Skeletal muscle satellite cell (primary cell): Measurements from ENCODE around the gene UFD1.
"Not testable (repeated sequence)": the region's sequence is repeated elsewhere in the genome, so short reads cannot be mapped to it uniquely, and the experiment has no call there.

ENCODE experiments used
- H3K27me3 ChIP-seq: 2 replicates; pipeline ENCODE4 v1.7.0; 2013; ENCODE audit warnings: low read length; ENCODE audit not compliant: control insufficient read depth, insufficient read depth
- H3K36me3 ChIP-seq: 2 replicates; pipeline ENCODE4 v1.7.0; 2013; ENCODE audit warnings: mild to moderate bottlenecking, control low read depth, low read length; ENCODE audit not compliant: insufficient read depth
- H3K4me1 ChIP-seq: 2 replicates; pipeline ENCODE4 v1.7.0; 2013; ENCODE audit warnings: low read length; ENCODE audit not compliant: control insufficient read depth, insufficient read depth
- H3K4me2 ChIP-seq: 2 replicates; pipeline ENCODE4 v1.7.0; 2013; ENCODE audit warnings: mild to moderate bottlenecking, low read length
- H3K4me3 ChIP-seq: 2 replicates; pipeline ENCODE4 v1.7.0; 2013; ENCODE audit warnings: low read length
- H3K9ac ChIP-seq: 2 replicates; pipeline ENCODE4 v1.7.0; 2013; ENCODE audit warnings: mild to moderate bottlenecking, low read depth, low read length, moderate library complexity
- H3K9me3 ChIP-seq: replicated peaks from 2 replicates; pipeline ENCODE4 v1.7.0; 2013; ENCODE audit warnings: mild to moderate bottlenecking, control low read depth, low read length

Gene UFD1

GRCh38 chr22:19451570-19451969 lies 27.4 kb downstream of the UFD1 start:
- H3K9ac ChIP-seq: no peak overlapping the region
- H3K4me2 ChIP-seq: no peak overlapping the region
- no peak overlapping the region for H3K4me3 ChIP-seq
- no peaks in the 10 kb centered on the region for H3K9me3 ChIP-seq
- no peaks in the 10 kb centered on the region for H3K27me3 ChIP-seq
- peaks cover 57% of the 10 kb centered on the region for H3K36me3 ChIP-seq
- H3K4me1 ChIP-seq: peaks cover 28% of the 10 kb centered on the region

DNA sequence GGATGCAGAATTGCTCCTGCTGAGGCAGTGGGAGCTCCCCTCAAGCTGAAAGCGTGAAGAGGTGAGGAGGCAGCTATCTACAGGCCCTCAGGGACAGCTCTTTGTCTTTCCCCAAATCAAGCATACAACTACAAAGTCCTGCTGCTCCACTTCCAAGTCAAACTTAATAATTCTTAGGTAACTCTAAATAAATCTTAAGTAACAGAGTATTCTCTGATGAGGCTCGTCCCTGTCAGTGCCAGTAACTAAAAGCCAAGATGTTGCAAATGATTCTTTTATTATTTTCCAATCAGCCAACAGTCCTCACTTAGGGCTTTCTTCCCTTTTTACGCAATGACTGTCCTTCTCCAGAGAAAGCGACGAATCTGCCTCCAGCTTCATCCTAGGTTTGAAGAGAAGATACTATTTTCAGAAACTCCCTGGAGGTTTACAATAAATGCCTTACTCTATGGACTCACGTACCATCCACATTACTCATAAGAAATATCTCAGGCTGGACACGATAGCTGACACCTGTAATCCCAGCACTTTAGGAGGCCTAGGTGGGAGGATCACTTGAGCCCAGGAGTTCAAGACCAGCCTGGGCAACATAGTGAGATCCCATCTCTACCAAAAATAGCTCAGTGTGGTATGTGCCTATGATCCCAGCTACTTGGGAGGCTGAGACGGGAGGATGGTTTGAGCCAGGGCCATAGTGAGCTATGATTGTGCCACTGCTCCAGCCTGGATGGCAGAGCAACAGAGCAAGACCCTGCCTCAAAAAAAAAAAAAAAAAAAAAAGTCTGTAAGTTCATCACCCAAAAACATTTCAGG lies 28.4 kb downstream of the UFD1 start:
- Histone ChIP-seq H3K4me1 (peaks cover 24% of the 10 kb centered on the region), H3K36me3 (peaks cover 49% of the 10 kb centered on the region), H3K27me3 (no peaks in the 10 kb centered on the region), H3K4me2 (no peak overlapping the region), H3K9ac (no peak overlapping the region), H3K4me3 (no peak overlapping the region), H3K9me3 (no peaks in the 10 kb centered on the region)

DNA sequence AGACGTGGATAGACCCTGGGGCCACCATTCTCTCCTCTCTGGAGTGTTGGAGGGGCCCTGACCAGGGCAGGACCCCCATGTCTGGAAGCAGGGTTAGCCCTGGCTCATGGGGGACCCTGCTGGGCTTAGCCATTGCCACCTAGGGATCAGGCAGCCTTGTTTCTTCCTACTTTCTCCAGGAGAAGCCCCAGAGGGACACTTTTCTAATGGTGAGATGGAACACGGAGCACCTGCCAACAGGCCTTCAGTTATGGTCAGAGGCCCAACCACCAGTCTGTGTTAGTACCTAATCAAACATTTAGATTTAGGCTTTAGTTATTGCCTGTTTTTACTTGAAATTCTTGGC lies 29.6 kb downstream of the UFD1 start:
- Histone ChIP-seq H3K36me3 (peaks cover 40% of the 10 kb centered on the region), H3K27me3 (no peaks in the 10 kb centered on the region), H3K4me1 (peaks cover 20% of the 10 kb centered on the region)

GRCh38 chr22:19448739-19449421 lies 30.1 kb downstream of the UFD1 start:
- Histone ChIP-seq H3K9ac (no peak overlapping the region), H3K4me3 (no peak overlapping the region), H3K4me2 (peak overlapping the region; percentile 80), H3K36me3 (peaks cover 40% of the 10 kb centered on the region), H3K27me3 (no peaks in the 10 kb centered on the region), H3K9me3 (no peaks in the 10 kb centered on the region), H3K4me1 (peaks cover 20% of the 10 kb centered on the region)

More for the DNA sequence above, 29.6 kb downstream of the UFD1 start:
- Histone ChIP-seq H3K9me3 (no peaks in the 10 kb centered on the region), H3K9ac (no peak overlapping the region), H3K4me3 (no peak overlapping the region), H3K4me2 (no peak overlapping the region)

DNA sequence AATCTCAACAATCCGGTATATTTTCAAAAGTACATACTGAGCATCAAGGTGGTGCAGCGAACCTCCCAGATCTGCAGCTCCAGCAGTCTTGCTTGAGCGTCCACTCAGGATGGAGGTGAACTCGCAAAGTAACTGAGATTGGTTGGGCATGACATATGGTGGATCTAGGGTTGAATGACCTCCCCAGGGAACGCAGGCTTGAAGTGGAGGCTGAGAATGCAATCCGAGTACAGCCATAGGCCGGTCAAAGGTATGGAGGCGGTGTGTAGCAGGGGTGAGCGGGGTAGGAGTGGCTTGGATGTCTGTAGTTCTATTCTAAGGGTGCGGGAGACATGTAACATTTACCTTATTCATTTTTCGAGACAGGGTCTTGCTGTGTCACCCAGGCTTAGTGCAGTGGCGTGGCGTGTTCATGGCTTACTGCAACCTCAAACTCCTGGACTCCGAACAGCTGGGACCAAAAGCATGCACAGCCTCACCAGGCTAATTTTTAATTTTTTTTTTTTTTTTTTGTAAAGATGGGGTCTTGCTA lies 30.9 kb downstream of the UFD1 start:
- H3K4me3 ChIP-seq: peak overlapping the region; percentile 95
- no peaks in the 10 kb centered on the region for H3K27me3 ChIP-seq
- peaks cover 20% of the 10 kb centered on the region for H3K4me1 ChIP-seq
- peaks cover 37% of the 10 kb centered on the region for H3K36me3 ChIP-seq
- no peaks in the 10 kb centered on the region for H3K9me3 ChIP-seq
- H3K9ac ChIP-seq: peak overlapping the region; percentile 89
- peak overlapping the region; percentile 80 for H3K4me2 ChIP-seq

DNA sequence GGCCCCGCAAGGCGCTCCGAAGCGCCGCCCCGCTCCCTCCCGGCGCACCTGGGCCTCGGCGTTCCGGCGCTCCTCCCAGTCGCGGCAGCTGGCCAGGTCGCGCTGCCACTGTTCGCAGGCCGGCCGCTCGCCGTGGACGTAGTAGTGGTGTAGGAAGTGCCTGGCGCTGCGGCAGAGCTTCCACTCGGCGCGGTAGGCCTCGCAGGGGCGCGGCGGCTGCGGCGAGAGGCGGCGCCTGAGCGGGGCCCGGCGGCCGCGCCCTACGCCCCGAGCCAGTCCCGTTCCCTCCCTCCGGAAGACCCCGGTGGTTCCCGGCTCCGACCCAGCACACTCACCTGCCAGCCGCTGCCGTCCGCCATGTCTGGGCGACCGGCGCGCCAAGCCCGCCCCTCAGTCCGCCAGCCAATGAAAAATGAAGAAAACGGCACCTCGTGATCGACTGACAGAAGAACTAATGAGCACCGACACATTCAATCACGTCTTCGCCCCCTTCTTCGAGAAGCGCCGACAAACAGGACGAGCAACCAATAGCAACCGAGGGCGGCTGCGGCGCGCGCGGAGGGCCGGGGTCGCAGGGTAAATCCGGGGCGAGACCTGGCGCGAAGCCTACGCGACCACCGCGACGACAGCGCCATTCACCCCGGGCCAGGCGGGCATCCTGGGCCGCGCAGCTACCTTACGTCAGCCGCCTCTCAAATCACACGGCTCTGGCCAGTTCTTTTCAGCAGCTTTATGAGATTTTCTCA lies 31.5 kb downstream of the UFD1 start, which contains the start of gene C22orf39:
Gene C22orf39, minus strand, starts transcription at position 382 of the 746 bp plus-strand sequence. Its CDS starts 23 bp downstream, at position 359.
- Histone ChIP-seq H3K4me3 (peak within 1 kb of the TSS; percentile 95), H3K27me3 (no peaks in the 10 kb centered on the region), H3K9me3 (no peaks in the 10 kb centered on the region), H3K4me2 (peak within 1 kb of the TSS; percentile 80), H3K9ac (peak within 1 kb of the TSS; percentile 89), H3K4me1 (peaks cover 20% of the 10 kb centered on the region), H3K36me3 (peaks cover 31% of the 10 kb centered on the region)

- no peaks in the 10 kb centered on the region for H3K27me3 ChIP-seq
- H3K9me3 ChIP-seq: no peaks in the 10 kb centered on the region
- H3K4me1 ChIP-seq: peaks cover 20% of the 10 kb centered on the region
- H3K9ac ChIP-seq: peak overlapping the region; percentile 89
- peaks cover 29% of the 10 kb centered on the region for H3K36me3 ChIP-seq
- H3K4me3 ChIP-seq: peak overlapping the region; percentile 95
- peak overlapping the region; percentile 80 for H3K4me2 ChIP-seq
These were observed 32.2 kb downstream of the UFD1 start for GRCh38 chr22:19446603-19447329.

DNA sequence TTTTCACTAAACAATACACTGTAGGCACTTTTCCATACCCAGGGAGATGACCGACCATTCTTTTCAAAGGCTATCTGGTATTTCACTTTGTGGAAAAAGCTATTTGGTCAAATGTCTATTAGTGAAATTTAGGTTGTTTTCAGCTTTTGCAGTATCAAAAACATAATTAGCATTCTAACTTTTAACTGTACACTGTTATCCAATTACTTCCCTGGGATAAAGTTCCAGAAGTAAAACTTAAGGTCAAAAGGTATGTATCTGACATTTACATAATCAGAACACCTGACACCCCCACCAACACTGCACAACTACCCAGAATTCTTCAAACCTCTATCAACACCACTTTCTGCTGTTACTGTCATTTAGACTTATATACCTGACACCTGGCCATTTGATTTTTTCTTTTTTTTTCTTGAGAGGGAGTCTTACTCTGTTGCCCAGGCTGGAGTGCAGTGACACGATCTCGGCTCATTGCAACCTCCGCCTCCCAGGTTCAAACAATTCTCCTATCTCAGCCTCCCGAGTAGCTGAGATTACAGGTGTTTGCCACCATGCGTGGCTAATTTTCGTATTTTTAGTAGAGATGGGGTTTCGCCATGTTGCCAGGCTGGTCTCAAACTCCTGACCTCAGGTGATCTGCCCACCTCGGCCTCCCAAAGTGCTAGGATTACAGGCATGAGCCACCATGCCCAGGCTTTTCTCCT lies 33.6 kb downstream of the UFD1 start:
- not testable (repeated sequence) for H3K4me2 ChIP-seq, H3K9ac ChIP-seq, H3K27me3 ChIP-seq, H3K9me3 ChIP-seq, H3K4me3 ChIP-seq
- peaks cover 22% of the 10 kb centered on the region for H3K36me3 ChIP-seq
- peaks cover 20% of the 10 kb centered on the region for H3K4me1 ChIP-seq

- H3K4me2 ChIP-seq: no peak overlapping the region
- H3K9me3 ChIP-seq: no peaks in the 10 kb centered on the region
- H3K4me1 ChIP-seq: peaks cover 16% of the 10 kb centered on the region
- H3K27me3 ChIP-seq: no peaks in the 10 kb centered on the region
- H3K9ac ChIP-seq: no peak overlapping the region
- no peak overlapping the region for H3K4me3 ChIP-seq
- H3K36me3 ChIP-seq: peaks cover 12% of the 10 kb centered on the region
These were observed 35.3 kb downstream of the UFD1 start for GRCh38 chr22:19443544-19444211.

DNA sequence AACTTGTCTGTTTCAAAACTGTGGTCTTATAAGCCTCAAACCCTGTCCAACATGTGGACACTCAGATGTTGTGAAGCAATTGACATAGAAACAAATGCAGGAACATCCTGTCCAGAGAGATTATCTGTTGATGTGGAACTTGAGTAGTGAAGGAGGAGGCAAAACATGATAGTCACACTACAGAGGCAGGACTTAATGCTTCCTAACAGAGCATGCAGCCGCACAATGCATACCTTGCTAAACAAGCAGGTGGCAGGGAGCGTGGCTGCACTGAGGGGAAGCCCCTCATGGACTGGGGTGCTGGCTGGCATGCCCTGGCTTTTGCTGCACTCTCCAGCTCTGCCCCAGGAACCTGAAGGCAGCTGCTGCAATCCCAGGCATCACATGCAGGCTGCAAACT lies 36.8 kb downstream of the UFD1 start:
- Histone ChIP-seq H3K36me3 (peaks cover 12% of the 10 kb centered on the region), H3K9me3 (no peaks in the 10 kb centered on the region), H3K27me3 (no peaks in the 10 kb centered on the region), H3K4me2 (no peak overlapping the region), H3K9ac (no peak overlapping the region), H3K4me1 (peaks cover 7% of the 10 kb centered on the region), H3K4me3 (no peak overlapping the region)
